CD4-positive, alpha-beta T cell treated with Interleukin-4 for 1 hour (primary cell): Measurements from ENCODE around the gene ZFYVE16.
"Not testable (repeated sequence)": the region's sequence is repeated elsewhere in the genome, so short reads cannot be mapped to it uniquely, and the experiment has no call there.

ENCODE experiments used
- DNase-seq, 2 donors: peaks; one replicate each; pipeline ENCODE4 v3.0.0-alpha.2; 2020 to 2022

Gene ZFYVE16

GRCh38 chr5:80407735-80408483 is at the start of gene ZFYVE16:
TSS of gene ZFYVE16 (plus strand) at chr5:80408064. CDS start at chr5:80434148, 26,084 bp downstream.
- DNase-seq, result peak; percentile 97

GRCh38 chr5:80360914-80361444 is 46.9 kb upstream of the ZFYVE16 start:
- no peak for DNase-seq

- no peak for DNase-seq
Measured at GRCh38 chr5:80364892-80365291, 43.0 kb upstream of the ZFYVE16 start.

GRCh38 chr5:80368661-80369480 is 39.0 kb upstream of the ZFYVE16 start:
- no peak for DNase-seq

- DNase-seq, result no peak
Measured at GRCh38 chr5:80369521-80369920, 38.3 kb upstream of the ZFYVE16 start.

GRCh38 chr5:80370390-80370789 is 37.5 kb upstream of the ZFYVE16 start:
- no peak for DNase-seq

- DNase-seq, result no peak
Measured at GRCh38 chr5:80372780-80373179, 35.1 kb upstream of the ZFYVE16 start.

- DNase-seq, result no peak
Measured at GRCh38 chr5:80374188-80374587, 33.7 kb upstream of the ZFYVE16 start.

GRCh38 chr5:80376557-80376956 is 31.3 kb upstream of the ZFYVE16 start:
- no peak for DNase-seq

- no peak for DNase-seq
Measured at GRCh38 chr5:80382488-80382887, 25.4 kb upstream of the ZFYVE16 start.

GRCh38 chr5:80387063-80387768 is 20.6 kb upstream of the ZFYVE16 start:
- no peak for DNase-seq

GRCh38 chr5:80389580-80389979 is 18.3 kb upstream of the ZFYVE16 start:
- no peak for DNase-seq

GRCh38 chr5:80390413-80390812 is 17.5 kb upstream of the ZFYVE16 start:
- DNase-seq, result not testable (repeated sequence)

- not testable (repeated sequence) for DNase-seq
Measured at GRCh38 chr5:80391267-80391666, 16.6 kb upstream of the ZFYVE16 start.

GRCh38 chr5:80399526-80400239 is 8.2 kb upstream of the ZFYVE16 start:
- peak; percentile 22 to 61 for DNase-seq

- DNase-seq, result peak in 1 of 2 donors; percentile 16
Measured at GRCh38 chr5:80400368-80400767, 7.5 kb upstream of the ZFYVE16 start.

- DNase-seq, result no peak
Measured at GRCh38 chr5:80403782-80404181, 4.1 kb upstream of the ZFYVE16 start.

- peak in 1 of 2 donors; percentile 11 for DNase-seq
Measured at GRCh38 chr5:80406980-80407734, 707 bp upstream of the ZFYVE16 start.

GRCh38 chr5:80408484-80409366 is 861 bp downstream of the ZFYVE16 start:
- DNase-seq, result peak in 1 of 2 donors; percentile 34

GRCh38 chr5:80409367-80409966 is 1.6 kb downstream of the ZFYVE16 start:
- no peak for DNase-seq
